GM12864 (cell line): Measurements from ENCODE around the gene IFT27.

Source experiments
- DNase-seq: peaks from one replicate; pipeline ENCODE4 v3.0.0-alpha.2; 2011; ENCODE audit warnings: low read depth
- H3K4me3 ChIP-seq: 2 replicates; pipeline ENCODE4 v1.5.1; 2011; ENCODE audit warnings: mild to moderate bottlenecking, low read depth, low read length, control low read depth
- TF ChIP-seq, protein P1 (sequence below): IDR thresholded peaks from 2 replicates; pipeline ENCODE4 v1.5.1; 2011; ENCODE audit warnings: low read depth, mild to moderate bottlenecking, moderate library complexity, low read length, control low read depth, inconsistent platforms; ENCODE audit errors: missing control alignments

IFT27 gene

DNA sequence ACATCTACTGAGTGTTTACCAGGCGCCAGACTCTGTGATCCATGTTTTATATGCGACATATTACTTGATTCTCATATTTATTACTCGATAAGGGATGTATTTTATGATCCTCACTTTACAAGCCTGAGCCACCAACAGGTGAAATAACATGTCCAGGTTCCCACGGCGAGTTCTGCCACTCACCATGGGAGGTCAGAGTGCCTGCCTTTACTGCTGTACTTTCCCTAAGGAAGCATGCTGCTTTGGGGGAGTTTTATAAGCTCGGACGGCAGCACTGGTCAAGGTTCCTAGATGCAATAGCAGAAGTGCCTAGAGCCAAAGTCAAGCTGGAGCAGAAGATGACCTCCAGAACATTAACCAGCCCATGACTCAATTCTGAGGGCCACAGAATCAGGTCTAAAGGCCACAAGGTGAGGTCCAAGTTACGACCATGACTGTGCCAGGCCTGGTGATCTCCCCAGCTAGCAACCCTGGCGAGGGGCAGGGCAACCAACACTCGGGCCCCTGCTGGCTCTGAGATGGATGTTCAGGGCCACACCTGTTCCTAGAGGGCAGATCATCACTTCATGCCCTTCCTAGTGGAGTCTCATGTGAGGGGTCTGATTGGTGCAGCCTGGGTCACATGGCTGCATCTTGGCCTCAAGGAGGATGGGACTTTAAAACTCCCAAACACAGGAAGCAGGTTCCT, 14.2 kb downstream of the IFT27 start:
- H3K4me3 ChIP-seq = no peak overlapping the region
- TF ChIP-seq, protein P1, sequence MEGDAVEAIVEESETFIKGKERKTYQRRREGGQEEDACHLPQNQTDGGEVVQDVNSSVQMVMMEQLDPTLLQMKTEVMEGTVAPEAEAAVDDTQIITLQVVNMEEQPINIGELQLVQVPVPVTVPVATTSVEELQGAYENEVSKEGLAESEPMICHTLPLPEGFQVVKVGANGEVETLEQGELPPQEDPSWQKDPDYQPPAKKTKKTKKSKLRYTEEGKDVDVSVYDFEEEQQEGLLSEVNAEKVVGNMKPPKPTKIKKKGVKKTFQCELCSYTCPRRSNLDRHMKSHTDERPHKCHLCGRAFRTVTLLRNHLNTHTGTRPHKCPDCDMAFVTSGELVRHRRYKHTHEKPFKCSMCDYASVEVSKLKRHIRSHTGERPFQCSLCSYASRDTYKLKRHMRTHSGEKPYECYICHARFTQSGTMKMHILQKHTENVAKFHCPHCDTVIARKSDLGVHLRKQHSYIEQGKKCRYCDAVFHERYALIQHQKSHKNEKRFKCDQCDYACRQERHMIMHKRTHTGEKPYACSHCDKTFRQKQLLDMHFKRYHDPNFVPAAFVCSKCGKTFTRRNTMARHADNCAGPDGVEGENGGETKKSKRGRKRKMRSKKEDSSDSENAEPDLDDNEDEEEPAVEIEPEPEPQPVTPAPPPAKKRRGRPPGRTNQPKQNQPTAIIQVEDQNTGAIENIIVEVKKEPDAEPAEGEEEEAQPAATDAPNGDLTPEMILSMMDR = no peak
- no peak for DNase-seq

- TF ChIP-seq, protein P1 = no peak
- no peak overlapping the region for H3K4me3 ChIP-seq
- no peak for DNase-seq
These were observed 15.1 kb downstream of the IFT27 start for GRCh38 chr22:36760786-36761185.

DNA sequence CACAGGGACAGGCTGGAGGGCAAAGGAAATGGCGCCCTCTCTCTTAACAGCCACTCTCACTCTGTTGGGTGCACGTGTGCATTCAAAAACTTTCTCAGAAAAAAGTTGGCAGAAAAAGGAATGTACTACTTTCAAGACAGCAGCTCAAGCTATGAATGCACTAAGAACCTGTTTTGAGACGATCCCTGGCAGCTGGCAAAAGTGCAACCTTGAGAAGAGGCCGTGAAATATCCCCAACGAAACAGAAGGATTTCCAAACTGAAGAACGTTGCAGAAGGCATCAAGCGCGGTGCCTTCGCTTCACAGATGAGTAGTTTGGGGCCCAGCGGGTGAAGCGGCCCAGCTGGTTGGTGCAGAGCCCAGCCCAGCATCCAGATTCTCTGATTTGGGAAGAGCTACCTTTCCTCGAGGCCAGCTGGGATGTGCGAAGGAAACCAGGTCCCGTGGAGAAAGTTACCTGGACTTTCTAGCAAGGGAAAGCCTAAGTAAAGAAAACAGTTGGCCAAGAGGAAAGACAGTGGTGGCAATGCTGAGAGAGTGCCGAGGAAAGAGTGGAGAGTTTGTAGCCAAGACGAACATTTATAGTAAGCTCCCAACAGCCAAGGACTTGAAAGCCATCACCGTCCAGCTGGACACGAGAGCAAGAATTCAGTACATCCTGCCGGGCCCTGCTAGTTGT, 16.3 kb downstream of the IFT27 start:
- TF ChIP-seq, protein P1 = no peak
- no peak overlapping the region for H3K4me3 ChIP-seq
- no peak for DNase-seq

DNA sequence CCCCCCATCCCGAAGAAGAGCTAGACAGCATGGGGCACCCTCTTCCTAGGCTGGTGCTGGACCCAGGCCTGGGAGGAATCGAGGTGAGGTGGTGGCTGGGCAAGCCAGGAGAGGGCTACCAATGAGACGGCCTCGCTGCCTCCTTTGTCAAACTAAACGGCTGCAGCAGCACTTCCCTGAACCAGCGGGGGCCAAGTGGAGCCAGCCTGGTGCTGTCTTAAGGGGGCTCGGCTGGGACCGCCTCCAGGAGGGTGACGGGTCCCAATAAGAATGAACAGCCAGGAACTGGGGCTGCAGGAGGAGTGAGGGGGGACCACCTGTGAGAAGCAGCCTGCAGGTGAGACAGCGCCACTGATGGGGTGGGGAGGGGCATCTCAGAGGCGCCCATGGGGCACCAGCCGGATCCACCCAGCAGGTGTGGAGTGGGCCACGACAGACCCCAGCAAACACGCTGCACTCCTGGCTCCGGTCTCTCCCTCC, 17.1 kb downstream of the IFT27 start:
- DNase-seq = no peak
- H3K4me3 ChIP-seq = no peak overlapping the region
- TF ChIP-seq, protein P1 = no peak

DNA sequence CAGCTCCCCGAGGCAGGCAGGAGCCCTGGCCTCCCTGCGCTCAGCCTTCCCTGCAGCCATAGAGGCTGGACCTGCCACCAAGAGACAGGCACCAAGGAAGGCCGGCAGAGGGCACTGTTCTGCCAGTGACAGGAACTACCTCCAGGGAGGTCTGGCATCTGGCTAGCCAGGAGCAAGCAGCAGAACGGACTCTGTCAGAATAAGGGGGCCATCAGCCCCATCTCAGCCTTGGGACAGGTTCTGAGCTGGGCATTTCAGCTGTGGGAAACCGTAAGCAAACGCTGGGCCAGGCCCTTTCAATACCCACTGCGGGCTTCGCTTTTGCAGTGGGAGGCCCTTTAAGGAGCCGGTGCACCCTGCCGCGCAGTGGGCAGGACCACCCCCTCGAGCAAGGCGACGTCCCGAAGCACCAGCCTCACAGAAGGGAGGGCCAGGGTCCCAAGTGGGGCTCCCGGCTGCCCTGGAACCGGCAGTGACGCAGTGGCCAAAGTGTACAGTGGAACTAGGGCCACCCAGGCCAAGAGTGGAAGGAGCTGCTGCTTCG, 18.2 kb downstream of the IFT27 start:
- TF ChIP-seq, protein P1 = peak; percentile 91
- peak; percentile 30 for DNase-seq

DNA sequence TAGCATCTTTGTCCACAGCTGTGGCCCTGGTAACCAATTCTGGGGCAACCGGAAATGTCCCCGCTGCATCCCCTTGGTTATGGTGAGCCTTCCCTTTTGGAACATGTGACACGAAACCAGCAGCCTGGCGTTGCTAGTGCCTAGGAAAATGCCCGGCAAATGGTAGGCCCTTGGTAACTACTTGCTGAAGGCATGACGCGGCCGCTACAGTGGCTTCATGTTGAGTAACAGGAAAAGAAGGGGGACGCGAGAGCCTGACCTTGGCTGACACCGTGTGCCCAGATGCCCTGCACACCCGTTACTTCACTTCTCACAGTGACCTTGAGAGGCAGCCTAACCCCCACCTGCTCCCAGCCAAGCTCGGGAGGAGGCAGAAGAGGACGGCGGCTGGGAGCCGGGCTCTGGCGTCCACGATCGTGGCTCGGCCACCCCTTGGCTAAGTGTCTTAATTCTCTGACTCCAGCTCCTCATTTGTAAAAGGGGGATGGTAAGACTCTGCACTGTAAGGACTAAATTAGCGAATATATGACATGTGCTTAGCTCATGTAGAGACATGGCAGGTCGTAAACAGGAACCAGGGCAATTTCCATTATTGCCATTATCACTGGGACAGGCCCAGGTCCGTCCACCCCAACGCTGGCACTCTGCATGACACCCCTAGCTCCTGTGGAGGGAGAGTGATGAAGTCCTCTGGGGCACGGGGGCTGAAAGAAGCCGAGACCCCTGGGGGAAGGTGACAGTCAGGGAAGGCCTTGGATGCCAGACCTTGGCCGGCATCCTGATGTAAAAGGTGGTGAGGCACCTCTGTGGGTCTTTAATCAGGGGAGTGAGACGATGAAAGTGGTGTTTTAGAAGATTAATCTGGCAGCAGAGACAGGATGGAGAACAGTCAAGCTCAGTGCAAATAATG, 18.9 kb downstream of the IFT27 start:
- no peak for DNase-seq
- no peak overlapping the region for H3K4me3 ChIP-seq
- TF ChIP-seq, protein P1 = no peak

More for the DNA sequence above, 18.2 kb downstream of the IFT27 start:
- H3K4me3 ChIP-seq = no peak overlapping the region
